ENCODE measurements around the gene KRABD2.

KRABD2 gene

DNA sequence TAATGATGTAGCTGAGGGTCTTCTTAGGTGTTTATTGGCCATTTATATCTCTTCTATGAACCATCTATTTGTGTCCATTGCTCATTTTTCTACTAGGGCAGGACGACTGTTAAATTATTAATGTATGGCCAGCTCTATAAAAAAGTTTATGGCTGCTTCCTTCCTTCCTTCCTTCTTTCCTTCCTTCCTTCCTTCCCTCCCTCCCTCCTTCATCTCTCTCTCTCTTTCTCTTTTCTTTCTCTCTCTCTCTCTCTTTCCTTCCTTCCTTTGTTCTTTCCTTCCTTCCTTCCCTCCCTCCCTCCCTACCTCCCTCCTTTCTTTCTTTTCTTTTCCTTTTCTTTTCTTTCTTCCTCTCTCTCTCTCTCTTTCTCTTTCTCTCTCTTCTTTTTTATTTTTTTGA lies 42.0 kb upstream of the KRABD2 start:
- peak overlapping the region; percentile 57 to 94 for H3K27ac ChIP-seq (ENCODE audit: low read depth in 1 of 2, low read length in 2 of 2)

GRCh38 chr17:8417806-8418205 lies 41.3 kb upstream of the KRABD2 start:
- Histone ChIP-seq H3K4me1 (ENCODE audit: control insufficient read depth in 1 of 2, insufficient read depth in 2 of 2, low read length in 2 of 2) (peaks cover 66 to 91% of the 10 kb centered on the region in 2 donors), H3K79me2 (ENCODE audit: insufficient read depth, low read length) (peaks cover 12% of the 10 kb centered on the region), H3K9ac (ENCODE audit: insufficient read depth, low read length, poor library complexity, severe bottlenecking) (peak overlapping the region; percentile 29), H3K4me3 (replicated peaks in 1 of 3; ENCODE audit: low read depth in 2 of 3, low read length in 3 of 3) (peak overlapping the region in 1 of 3 experiments; percentile 50), H4K20me1 (ENCODE audit: insufficient read depth, low read length) (no peaks in the 10 kb centered on the region), H3K9me3 (replicated peaks in 1 of 2; ENCODE audit: control insufficient read depth in 1 of 2, insufficient read depth in 1 of 2, low read length in 2 of 2) (no peaks in the 10 kb centered on the region), H3K4me2 (replicated peaks; ENCODE audit: extremely low read depth, low read length, poor library complexity, severe bottlenecking) (peak overlapping the region; percentile 60), H3K36me3 (replicated peaks in 1 of 2; ENCODE audit: control insufficient read depth in 1 of 2, insufficient read depth in 2 of 2, low read length in 2 of 2) (no peaks in the 10 kb centered on the region), H3K27me3 (ENCODE audit: control insufficient read depth in 2 of 2, insufficient read depth in 2 of 2, low read length in 2 of 2) (no peaks in the 10 kb centered on the region), H3K27ac (ENCODE audit: low read depth in 1 of 2, low read length in 2 of 2) (peak overlapping the region; percentile 57 to 94), H2AFZ (ENCODE audit: insufficient read depth, low read depth, low read length, poor library complexity, severe bottlenecking) (no peak overlapping the region)
- intact Hi-C loops (cut with micrococcal nuclease), result no loop called here
- Mint-ChIP-seq H3K4me3 (peak overlapping the region in 1 of 2 donors; percentile 21), H3K4me1 (peaks cover 91% of the 10 kb centered on the region), H3K36me3 (peaks cover 15 to 20% of the 10 kb centered on the region in 2 donors), H3K27me3 (ENCODE audit: low read depth in 3 of 3) (peaks cover 0 to 2% (median 0%) of the 10 kb centered on the region in 3 donors), H3K9me3 (peaks cover 0 to 6% (median 0%) of the 10 kb centered on the region in 7 donors), H3K27ac (peak overlapping the region; percentile 91 to 99 (median 95))
- DNase-seq, result peak; percentile 85 to 87 (median 86)
- TF ChIP-seq, protein P1, sequence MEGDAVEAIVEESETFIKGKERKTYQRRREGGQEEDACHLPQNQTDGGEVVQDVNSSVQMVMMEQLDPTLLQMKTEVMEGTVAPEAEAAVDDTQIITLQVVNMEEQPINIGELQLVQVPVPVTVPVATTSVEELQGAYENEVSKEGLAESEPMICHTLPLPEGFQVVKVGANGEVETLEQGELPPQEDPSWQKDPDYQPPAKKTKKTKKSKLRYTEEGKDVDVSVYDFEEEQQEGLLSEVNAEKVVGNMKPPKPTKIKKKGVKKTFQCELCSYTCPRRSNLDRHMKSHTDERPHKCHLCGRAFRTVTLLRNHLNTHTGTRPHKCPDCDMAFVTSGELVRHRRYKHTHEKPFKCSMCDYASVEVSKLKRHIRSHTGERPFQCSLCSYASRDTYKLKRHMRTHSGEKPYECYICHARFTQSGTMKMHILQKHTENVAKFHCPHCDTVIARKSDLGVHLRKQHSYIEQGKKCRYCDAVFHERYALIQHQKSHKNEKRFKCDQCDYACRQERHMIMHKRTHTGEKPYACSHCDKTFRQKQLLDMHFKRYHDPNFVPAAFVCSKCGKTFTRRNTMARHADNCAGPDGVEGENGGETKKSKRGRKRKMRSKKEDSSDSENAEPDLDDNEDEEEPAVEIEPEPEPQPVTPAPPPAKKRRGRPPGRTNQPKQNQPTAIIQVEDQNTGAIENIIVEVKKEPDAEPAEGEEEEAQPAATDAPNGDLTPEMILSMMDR (IDR thresholded peaks at IDR 0.05), result no peak
- 0% methylated on average over 2 of the region's 4 CpGs for WGBS (ENCODE audit: insufficient coverage)

More for the DNA sequence above, 42.0 kb upstream of the KRABD2 start:
- no peaks in the 10 kb centered on the region for H4K20me1 ChIP-seq (ENCODE audit: insufficient read depth, low read length)
- Mint-ChIP-seq H3K36me3 (peaks cover 15 to 20% of the 10 kb centered on the region in 2 donors), H3K27ac (peak overlapping the region; percentile 91 to 99 (median 95)), H3K27me3 (ENCODE audit: low read depth in 3 of 3) (peaks cover 0 to 2% (median 0%) of the 10 kb centered on the region in 3 donors), H3K4me1 (peaks cover 91% of the 10 kb centered on the region), H3K9me3 (peaks cover 0 to 6% (median 0%) of the 10 kb centered on the region in 7 donors), H3K4me3 (no peak overlapping the region)
- peak overlapping the region; percentile 60 for H3K4me2 ChIP-seq (replicated peaks; ENCODE audit: extremely low read depth, low read length, poor library complexity, severe bottlenecking)
- no CpG with 5 or more reads among the region's 1 CpG for WGBS (ENCODE audit: insufficient coverage)
- peaks cover 9% of the 10 kb centered on the region for H3K79me2 ChIP-seq (ENCODE audit: insufficient read depth, low read length)
- H3K4me1 ChIP-seq (ENCODE audit: control insufficient read depth in 1 of 2, insufficient read depth in 2 of 2, low read length in 2 of 2), result peaks cover 65 to 91% of the 10 kb centered on the region in 2 donors
- no peak for DNase-seq
- H2AFZ ChIP-seq (ENCODE audit: insufficient read depth, low read depth, low read length, poor library complexity, severe bottlenecking), result no peak overlapping the region
- intact Hi-C loops (cut with micrococcal nuclease), result no loop called here
- H3K9ac ChIP-seq (ENCODE audit: insufficient read depth, low read length, poor library complexity, severe bottlenecking), result no peak overlapping the region
- no peaks in the 10 kb centered on the region for H3K36me3 ChIP-seq (replicated peaks in 1 of 2; ENCODE audit: control insufficient read depth in 1 of 2, insufficient read depth in 2 of 2, low read length in 2 of 2)
- TF ChIP-seq, protein P1 (IDR thresholded peaks at IDR 0.05), result no peak
- no peaks in the 10 kb centered on the region for H3K9me3 ChIP-seq (replicated peaks in 1 of 2; ENCODE audit: control insufficient read depth in 1 of 2, insufficient read depth in 1 of 2, low read length in 2 of 2)
- peak overlapping the region in 1 of 3 experiments; percentile 50 for H3K4me3 ChIP-seq (replicated peaks in 1 of 3; ENCODE audit: low read depth in 2 of 3, low read length in 3 of 3)
- H3K27me3 ChIP-seq (ENCODE audit: control insufficient read depth in 2 of 2, insufficient read depth in 2 of 2, low read length in 2 of 2), result no peaks in the 10 kb centered on the region
